HCT116 (cell line): ENCODE measurements around the gene CSNK2A2. TPM values are rescaled to one million over a fixed set of nuclear protein-coding genes. Genes with fewer than 3 reads are reported as not detected.

Experiments
- ATAC-seq: fragments of 200-7000 bp; cut with Tn5 transposase; 2 replicates; pipeline ENCODE4 v1.9.1; 2020; ENCODE audit warnings: mild to moderate bottlenecking, moderate library complexity
- BruUV-seq: library from RNA; stranded (reverse); fragments of 400-500 nt; replicated peaks from 2 replicates; lab custom pipeline; 2021; lab: Mats Ljungman, UMichigan
- CTCF ChIA-PET: fragments of 300-600 bp; sonication (Branson Sonifier 250); formaldehyde crosslinking; loops from one replicate; lab custom pipeline; 2021; ENCODE audit warnings: antibody characterized with exemption; lab: Charles Lee
- POLR2A ChIA-PET: fragments of 300-600, 350-600 bp; sonication (Branson Sonifier 250); formaldehyde crosslinking; loops from one replicate; lab custom pipeline; 2021; ENCODE audit warnings: antibody characterized with exemption; lab: Charles Lee
- RAD21 ChIA-PET, 2 experiments: fragments of 300-600 bp; sonication (Branson Sonifier 250); formaldehyde crosslinking; loops; one replicate each; lab custom pipeline; 2023; ENCODE audit warnings: low total read pairs in 2 of 2; ENCODE audit not compliant: uncharacterized antibody in 2 of 2, unreplicated experiment in 2 of 2, low non-redundant PET in 1 of 2; lab: Charles Lee
- DNase-seq: peaks from one replicate; pipeline ENCODE4 v3.0.0-alpha.2; 2010; ENCODE audit warnings: low read depth, low spot score
- H2AFZ ChIP-seq: fragments of 200-600 bp; shearing (Covaris generic), sonication (generic); 2 replicates; pipeline ENCODE4 v1.6.1; 2017; ENCODE audit warnings: low read depth, mixed run types, mixed read lengths, antibody characterized with exemption, low read length; ENCODE audit not compliant: poor library complexity, severe bottlenecking
- H3K27ac ChIP-seq: 2 replicates; pipeline ENCODE4 v1.5.1; 2012; ENCODE audit warnings: low read depth, low read length
- H3K27me3 ChIP-seq: fragments of 200-600 bp; sonication (generic); 2 replicates; pipeline ENCODE4 v1.6.1; 2016; ENCODE audit warnings: mixed run types, low read length, mixed read lengths; ENCODE audit not compliant: insufficient read depth
- H3K36me3 ChIP-seq, 2 experiments: fragments of 200-500 bp in 1 of 2; fragments of 200-600 bp in 1 of 2; sonication (Bioruptor generic) in 1 of 2; sonication (generic) in 1 of 2; 2 replicates each; pipeline versions ENCODE4 v1.5.1 to v1.6.1; 2014 to 2016; ENCODE audit warnings: low read length in 2 of 2, inconsistent platforms in 1 of 2, mixed read lengths in 1 of 2, mixed run types in 1 of 2; ENCODE audit not compliant: insufficient read depth in 2 of 2, control insufficient read depth in 1 of 2
- H3K4me1 ChIP-seq, 2 experiments: fragments of 200-600 bp in 1 of 2; sonication (generic) in 1 of 2; 2 replicates each; pipeline versions ENCODE4 v1.5.1 to v1.6.1; 2012 to 2017; ENCODE audit warnings: low read length in 2 of 2, inconsistent platforms in 1 of 2, mild to moderate bottlenecking in 1 of 2, mixed read lengths in 1 of 2, mixed run types in 1 of 2, moderate library complexity in 1 of 2; ENCODE audit not compliant: insufficient read depth in 2 of 2, control insufficient read depth in 1 of 2
- H3K4me2 ChIP-seq: fragments of 200-600 bp; sonication (generic); 2 replicates; pipeline ENCODE4 v1.6.1; 2017; ENCODE audit warnings: mixed run types, low read length, mixed read lengths
- H3K4me3 ChIP-seq, 2 experiments: fragments of 200-600 bp in 1 of 2; sonication (generic) in 1 of 2; replicated peaks in 1 of 2; 2 replicates each; pipeline ENCODE4 v1.5.1; 2011 to 2016; ENCODE audit warnings: low read length in 2 of 2, control low read depth in 1 of 2, low read depth in 1 of 2, mild to moderate bottlenecking in 1 of 2, mixed read lengths in 1 of 2, mixed run types in 1 of 2
- H3K79me2 ChIP-seq: fragments of 200-600 bp; sonication (generic); 2 replicates; pipeline ENCODE4 v1.6.1; 2017; ENCODE audit warnings: mild to moderate bottlenecking, mixed run types, low read length, moderate library complexity, mixed read lengths; ENCODE audit not compliant: insufficient read depth
- H3K9ac ChIP-seq: fragments of 200-600 bp; sonication (generic); 2 replicates; pipeline ENCODE4 v1.6.1; 2016; ENCODE audit warnings: low read length, mixed read lengths
- H3K9me2 ChIP-seq: fragments of 200-600 bp; sonication (generic), shearing (Covaris generic); 2 replicates; pipeline ENCODE4 v1.6.1; 2017; ENCODE audit warnings: mixed run types, mild to moderate bottlenecking, moderate library complexity; ENCODE audit not compliant: insufficient read depth
- H3K9me3 ChIP-seq, 2 experiments: fragments of 200-500 bp in 1 of 2; fragments of 200-600 bp in 1 of 2; sonication (Bioruptor generic) in 1 of 2; sonication (generic) in 1 of 2; 2 replicates each; pipeline ENCODE4 v1.6.1; 2014 to 2017; ENCODE audit warnings: low read length in 2 of 2, mixed read lengths in 2 of 2, inconsistent platforms in 1 of 2, low read depth in 1 of 2, mild to moderate bottlenecking in 1 of 2, mixed run types in 1 of 2, moderate library complexity in 1 of 2; ENCODE audit not compliant: control insufficient read depth in 1 of 2, insufficient read depth in 1 of 2
- H4K20me1 ChIP-seq: fragments of 200-600 bp; sonication (generic), shearing (Covaris generic); 2 replicates; pipeline ENCODE4 v1.6.1; 2017; ENCODE audit warnings: mixed run types, mild to moderate bottlenecking, moderate library complexity; ENCODE audit not compliant: insufficient read depth
- ATF3 ChIP-seq: IDR thresholded peaks from 2 replicates; pipeline ENCODE4 v1.6.1; 2012
- EGR1 ChIP-seq: IDR thresholded peaks from 2 replicates; pipeline ENCODE4 v1.6.1; 2012; ENCODE audit warnings: low read depth
- ELF1 ChIP-seq: IDR thresholded peaks from 2 replicates; pipeline ENCODE4 v1.6.1; 2012; ENCODE audit warnings: low read depth, borderline replicate concordance
- EZH2 ChIP-seq: fragments of 200-600 bp; sonication (generic); IDR thresholded peaks from 2 replicates; pipeline ENCODE4 v1.6.1; 2017; ENCODE audit warnings: antibody characterized with exemption, mixed run types
- FOSL1 ChIP-seq: IDR thresholded peaks from 2 replicates; pipeline ENCODE4 v1.6.1; 2012; ENCODE audit warnings: low read depth
- JUND ChIP-seq: IDR thresholded peaks from 2 replicates; pipeline ENCODE4 v1.6.1; 2012
- POLR2A ChIP-seq: IDR thresholded peaks from 2 replicates; pipeline ENCODE4 v1.7.0; 2011; ENCODE audit warnings: borderline replicate concordance; ENCODE audit not compliant: insufficient read depth, insufficient read length; ENCODE audit errors: extremely low read depth
- RAD21 ChIP-seq: IDR thresholded peaks from 2 replicates; pipeline ENCODE4 v1.6.1; 2012; ENCODE audit warnings: low read depth, mild to moderate bottlenecking
- SIN3A ChIP-seq: IDR thresholded peaks from 2 replicates; pipeline ENCODE4 v1.6.1; 2012; ENCODE audit warnings: low read depth
- YY1 ChIP-seq: IDR thresholded peaks from 2 replicates; pipeline ENCODE4 v1.6.1; 2011; ENCODE audit warnings: low read length, low read depth, moderate library complexity, mild to moderate bottlenecking; ENCODE audit not compliant: insufficient replicate concordance; ENCODE audit errors: extremely low read depth
- ZFX ChIP-seq: fragments of 450-650 bp; IDR thresholded peaks from 2 replicates; pipeline ENCODE4 v1.6.1; 2017
- intact Hi-C: fragments of 100-400 bp; cut with micrococcal nuclease; formaldehyde crosslinking; loops from 2 replicates; pipeline ENCODE4 v1.10.0; 2022
- total RNA-seq: library from RNA; stranded (reverse); gene quantifications from one replicate; pipeline ENCODE4 v1.2.1, GENCODE V29; 2021; ENCODE audit not compliant: unreplicated experiment
- TF ChIP-seq, protein P1 (sequence below): IDR thresholded peaks from 2 replicates; pipeline ENCODE4 v1.6.1; 2011; ENCODE audit warnings: mild to moderate bottlenecking, low read length, moderate library complexity; ENCODE audit not compliant: insufficient replicate concordance; ENCODE audit errors: extremely low read depth
- TF ChIP-seq, protein P2 (sequence below), 3 experiments: fragments of 200-600 bp in 1 of 3; sonication (generic) in 1 of 3; IDR thresholded peaks in 2 of 3; conservative IDR thresholded peaks in 1 of 3; 2 replicates each; pipeline ENCODE4 v1.5.1; 2012 to 2017; ENCODE audit warnings: low read depth in 2 of 3, low read length in 2 of 3, antibody characterized with exemption in 1 of 3, borderline replicate concordance in 1 of 3, control low read depth in 1 of 3, mild to moderate bottlenecking in 1 of 3, mixed read lengths in 1 of 3, mixed run types in 1 of 3, moderate library complexity in 1 of 3; ENCODE audit not compliant: insufficient read depth in 1 of 3
- TF ChIP-seq, protein P3 (sequence below): IDR thresholded peaks from 2 replicates; pipeline ENCODE4 v1.6.1; 2012

The CSNK2A2 gene
- total RNA-seq, 1 experiment from 2014 or later = 97.7 TPM

DNA sequence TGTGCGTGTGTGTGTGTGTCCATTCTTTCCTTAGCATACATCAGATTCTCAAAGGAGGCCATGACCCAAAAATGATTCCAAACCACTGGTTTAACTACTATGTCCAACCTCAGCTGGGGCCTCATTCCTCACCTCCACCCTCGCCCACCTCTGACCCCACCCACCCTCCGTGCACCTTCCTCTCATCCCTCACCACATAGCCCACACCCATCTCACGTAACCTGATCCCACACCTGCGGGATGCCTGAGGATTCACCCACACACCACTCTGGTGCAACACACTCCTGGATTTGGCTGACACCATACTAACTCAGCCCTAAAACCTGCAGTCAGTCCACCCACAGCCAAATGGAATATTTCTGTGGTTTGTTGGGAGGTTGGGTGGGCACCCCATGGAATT, 3.3 kb upstream of the CSNK2A2 start:
- Histone ChIP-seq H3K4me2 (no peak overlapping the region), H3K27me3 (no peaks in the 10 kb centered on the region), H3K36me3 (peaks cover 2% of the 10 kb centered on the region in 2 experiments; a peak in 3 of 4 replicates), H3K4me3 (no peak overlapping the region), H3K4me1 (peaks cover 15 to 21% of the 10 kb centered on the region in 2 experiments), H3K9me3 (no peaks in the 10 kb centered on the region), H2AFZ (no peak overlapping the region), H3K9ac (no peak overlapping the region), H3K27ac (no peak overlapping the region), H3K9me2 (no peaks in the 10 kb centered on the region), H4K20me1 (no peaks in the 10 kb centered on the region), H3K79me2 (peaks cover 12% of the 10 kb centered on the region)
- RAD21 ChIA-PET = no interaction called here
- TF ChIP-seq EGR1 (no peak), FOSL1 (no peak), ATF3 (no peak), RAD21 (no peak), ZFX (no peak)
- intact Hi-C loops = no loop called here
- no peak for DNase-seq
- CTCF ChIA-PET = no interaction called here
- POLR2A ChIA-PET = interaction anchor here (0.7 kb wide), 1 partner anchor 17 kb away, joined by 3 read pairs; no protein-coding TSS in a partner anchor
- BruUV-seq = no TSS peak
- ATAC-seq = no peak

DNA sequence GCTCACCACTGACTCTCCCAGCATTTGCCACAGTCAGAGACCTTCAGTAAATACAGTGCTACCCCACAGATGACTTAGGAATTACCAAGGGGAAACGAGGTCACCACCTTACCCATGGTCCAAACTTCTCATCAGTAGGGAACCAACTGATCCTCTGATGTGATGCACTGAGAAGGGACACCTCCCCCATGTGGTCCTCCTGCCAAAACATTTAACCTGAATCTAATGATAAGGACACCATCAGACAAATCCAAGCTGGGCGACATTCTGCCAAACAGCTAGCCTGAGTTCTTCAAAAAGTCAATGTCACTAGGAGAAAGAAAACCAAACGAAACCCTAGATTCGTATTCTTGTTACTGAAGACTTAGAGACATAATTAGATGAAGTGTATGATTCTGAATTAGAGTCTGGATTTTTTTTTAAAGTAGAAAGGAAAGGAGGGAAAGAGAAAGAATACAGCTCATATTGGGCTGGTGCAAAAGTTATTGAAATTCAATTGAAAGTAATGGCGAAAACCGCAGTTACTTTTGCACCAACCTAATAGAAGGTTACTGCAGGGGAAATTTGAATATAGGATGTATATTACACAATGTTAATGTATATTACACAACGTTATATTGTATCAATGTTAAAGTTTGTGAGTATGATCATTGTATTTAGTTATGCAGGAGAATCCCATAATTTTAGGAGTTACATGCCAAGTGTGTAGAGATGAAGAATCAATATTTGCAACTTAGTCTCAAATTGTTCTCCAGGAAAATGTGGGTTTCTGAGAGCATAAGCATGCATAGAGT, 2.3 kb upstream of the CSNK2A2 start:
- H3K27ac ChIP-seq = no peak overlapping the region
- peaks cover 10 to 12% of the 10 kb centered on the region in 2 experiments; a peak in 3 of 4 replicates for H3K36me3 ChIP-seq
- no peak overlapping the region for H3K4me2 ChIP-seq
- no peak for TF ChIP-seq POLR2A
- TF ChIP-seq ATF3 = no peak
- TF ChIP-seq SIN3A = no peak
- no peak for TF ChIP-seq YY1
- no peak for TF ChIP-seq FOSL1
- TF ChIP-seq, protein P1, sequence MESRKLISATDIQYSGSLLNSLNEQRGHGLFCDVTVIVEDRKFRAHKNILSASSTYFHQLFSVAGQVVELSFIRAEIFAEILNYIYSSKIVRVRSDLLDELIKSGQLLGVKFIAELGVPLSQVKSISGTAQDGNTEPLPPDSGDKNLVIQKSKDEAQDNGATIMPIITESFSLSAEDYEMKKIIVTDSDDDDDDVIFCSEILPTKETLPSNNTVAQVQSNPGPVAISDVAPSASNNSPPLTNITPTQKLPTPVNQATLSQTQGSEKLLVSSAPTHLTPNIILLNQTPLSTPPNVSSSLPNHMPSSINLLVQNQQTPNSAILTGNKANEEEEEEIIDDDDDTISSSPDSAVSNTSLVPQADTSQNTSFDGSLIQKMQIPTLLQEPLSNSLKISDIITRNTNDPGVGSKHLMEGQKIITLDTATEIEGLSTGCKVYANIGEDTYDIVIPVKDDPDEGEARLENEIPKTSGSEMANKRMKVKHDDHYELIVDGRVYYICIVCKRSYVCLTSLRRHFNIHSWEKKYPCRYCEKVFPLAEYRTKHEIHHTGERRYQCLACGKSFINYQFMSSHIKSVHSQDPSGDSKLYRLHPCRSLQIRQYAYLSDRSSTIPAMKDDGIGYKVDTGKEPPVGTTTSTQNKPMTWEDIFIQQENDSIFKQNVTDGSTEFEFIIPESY = no peak
- TF ChIP-seq ELF1 = no peak
- TF ChIP-seq JUND = no peak
- no peak for TF ChIP-seq EZH2
- TF ChIP-seq, protein P2, sequence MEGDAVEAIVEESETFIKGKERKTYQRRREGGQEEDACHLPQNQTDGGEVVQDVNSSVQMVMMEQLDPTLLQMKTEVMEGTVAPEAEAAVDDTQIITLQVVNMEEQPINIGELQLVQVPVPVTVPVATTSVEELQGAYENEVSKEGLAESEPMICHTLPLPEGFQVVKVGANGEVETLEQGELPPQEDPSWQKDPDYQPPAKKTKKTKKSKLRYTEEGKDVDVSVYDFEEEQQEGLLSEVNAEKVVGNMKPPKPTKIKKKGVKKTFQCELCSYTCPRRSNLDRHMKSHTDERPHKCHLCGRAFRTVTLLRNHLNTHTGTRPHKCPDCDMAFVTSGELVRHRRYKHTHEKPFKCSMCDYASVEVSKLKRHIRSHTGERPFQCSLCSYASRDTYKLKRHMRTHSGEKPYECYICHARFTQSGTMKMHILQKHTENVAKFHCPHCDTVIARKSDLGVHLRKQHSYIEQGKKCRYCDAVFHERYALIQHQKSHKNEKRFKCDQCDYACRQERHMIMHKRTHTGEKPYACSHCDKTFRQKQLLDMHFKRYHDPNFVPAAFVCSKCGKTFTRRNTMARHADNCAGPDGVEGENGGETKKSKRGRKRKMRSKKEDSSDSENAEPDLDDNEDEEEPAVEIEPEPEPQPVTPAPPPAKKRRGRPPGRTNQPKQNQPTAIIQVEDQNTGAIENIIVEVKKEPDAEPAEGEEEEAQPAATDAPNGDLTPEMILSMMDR (IDR thresholded peaks at IDR 0.05 in 2 of 3, conservative IDR thresholded peaks at IDR 0.05 in 1 of 3; ENCODE audit: borderline replicate concordance in 1 of 3, insufficient read depth in 1 of 3, low read depth in 2 of 3, low read length in 2 of 3) = no peak
- TF ChIP-seq, protein P3, sequence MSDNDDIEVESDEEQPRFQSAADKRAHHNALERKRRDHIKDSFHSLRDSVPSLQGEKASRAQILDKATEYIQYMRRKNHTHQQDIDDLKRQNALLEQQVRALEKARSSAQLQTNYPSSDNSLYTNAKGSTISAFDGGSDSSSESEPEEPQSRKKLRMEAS = no peak
- no peak overlapping the region for H2AFZ ChIP-seq
- ChIA-PET RAD21 (interaction anchor here in 1 of 2 experiments (0.6 kb wide), 1 partner anchor 217 kb away, joined by 3 read pairs; no protein-coding TSS in a partner anchor), CTCF (no interaction called here), POLR2A (no interaction called here)
- H3K79me2 ChIP-seq = peaks cover 22% of the 10 kb centered on the region
- H3K4me3 ChIP-seq = no peak overlapping the region
- no peak overlapping the region for H3K9ac ChIP-seq
- no peak for ATAC-seq
- DNase-seq = no peak
- H3K4me1 ChIP-seq = peaks cover 16 to 25% of the 10 kb centered on the region in 2 experiments
- H3K9me2 ChIP-seq = no peaks in the 10 kb centered on the region
- H4K20me1 ChIP-seq = peaks cover 4% of the 10 kb centered on the region; the same call in 1 of the 2 replicates
- intact Hi-C loops = no loop called here
- H3K9me3 ChIP-seq = no peaks in the 10 kb centered on the region
- H3K27me3 ChIP-seq = no peaks in the 10 kb centered on the region
- no TSS peak for BruUV-seq
